Measurements from ENCODE around the gene KSR2. TPM values are rescaled to one million over a fixed set of nuclear protein-coding genes. Genes with fewer than 3 reads are reported as not detected.

KSR2 gene
- total RNA-seq, 1 experiment from 2014 or later, result 1.3 TPM

- no CpG with 5 or more reads among the region's 2 CpGs for WGBS (ENCODE audit: extremely low coverage, insufficient read length, low lambda C conversion rate)
- Histone ChIP-seq H2BK5ac (ENCODE audit: insufficient read length, low read length) (no peak overlapping the region), H3K56ac (ENCODE audit: insufficient read length, low read depth, low read length) (no peak overlapping the region)
These were observed 49.3 kb downstream of the KSR2 start for GRCh38 chr12:117919479-117919878.

More at GRCh38 chr12:117919479-117919878, 49.3 kb downstream of the KSR2 start:
- no peaks in the 10 kb centered on the region; a peak in 1 of 7 replicates for H3K36me3 Mint-ChIP-seq (ENCODE audit: insufficient read depth in 1 of 3, low read depth in 3 of 3)
- no peak overlapping the region for H3K27ac Mint-ChIP-seq
- no peaks in the 10 kb centered on the region for H3K9me3 Mint-ChIP-seq
- Histone ChIP-seq H3K14ac (ENCODE audit: insufficient read depth, low read length) (no peak overlapping the region), H3K23ac (ENCODE audit: insufficient read length, low read depth, low read length) (no peak overlapping the region), H3K27ac (ENCODE audit: insufficient read length, low read depth, low read length) (no peak overlapping the region), H2BK120ac (ENCODE audit: low read depth, low read length, poor library complexity, severe bottlenecking) (no peak overlapping the region), H4K5ac (ENCODE audit: insufficient read length, low read depth, low read length) (no peak overlapping the region), H3K23me2 (ENCODE audit: insufficient read length, low read depth, low read length, poor library complexity, severe bottlenecking) (no peaks in the 10 kb centered on the region), H3K9ac (ENCODE audit: extremely low read depth, insufficient read length, low read length) (no peak overlapping the region), H3K4me2 (ENCODE audit: insufficient read depth, insufficient read length, low read length) (no peak overlapping the region), H3K18ac (ENCODE audit: insufficient read length, low read depth, low read length) (no peak overlapping the region), H2AFZ (ENCODE audit: low read length) (no peak overlapping the region), H3K4ac (ENCODE audit: low read depth, low read length) (no peak overlapping the region), H4K8ac (replicated peaks; ENCODE audit: insufficient read length, low read depth, low read length) (no peak overlapping the region), H2BK15ac (ENCODE audit: low read depth, low read length) (no peak overlapping the region), H2BK12ac (ENCODE audit: insufficient read length, low read depth, low read length) (no peak overlapping the region), H4K91ac (ENCODE audit: insufficient read length, low read depth, low read length) (no peak overlapping the region), H3K27me3 (ENCODE audit: insufficient read depth, low read length) (no peaks in the 10 kb centered on the region), H3K4me1 (ENCODE audit: insufficient read depth, low read length) (no peaks in the 10 kb centered on the region), H3T11ph (ENCODE audit: low read length) (no peak overlapping the region), H3K9me3 (ENCODE audit: control insufficient read depth, low read depth, low read length) (no peaks in the 10 kb centered on the region), H3K79me2 (ENCODE audit: insufficient read depth, low read length) (no peaks in the 10 kb centered on the region), H3K79me1 (ENCODE audit: insufficient read depth, low read depth, low read length, poor library complexity, severe bottlenecking) (no peaks in the 10 kb centered on the region), H4K20me1 (ENCODE audit: control insufficient read depth, insufficient read depth, insufficient read length) (no peaks in the 10 kb centered on the region), H2AK5ac (ENCODE audit: insufficient read length, low read length) (no peak overlapping the region), H2BK20ac (ENCODE audit: low read depth, low read length, poor library complexity, severe bottlenecking) (no peak overlapping the region)
- no peak for TF ChIP-seq CTCF (conservative IDR thresholded peaks at IDR 0.05)
- H3K27me3 Mint-ChIP-seq (ENCODE audit: low read depth), result no peaks in the 10 kb centered on the region
- no peak for DNase-seq
- no peak overlapping the region for H3K4me3 Mint-ChIP-seq
- H3K4me1 Mint-ChIP-seq, result no peaks in the 10 kb centered on the region

All from H9 (cell line).